LNCaP clone FGC (cell line): ENCODE data around the gene NABP2.

ENCODE experiments used
- DNase-seq: peaks from one replicate; pipeline ENCODE4 v3.0.0-alpha.2; 2011; ENCODE audit warnings: low read depth
- H3K4me3 ChIP-seq: 2 replicates; pipeline ENCODE4 v1.5.1; 2011; ENCODE audit warnings: mild to moderate bottlenecking, low read depth, low read length, control low read depth
- CTCF ChIP-seq: IDR thresholded peaks from 2 replicates; pipeline ENCODE4 v1.5.1; 2012; ENCODE audit warnings: mild to moderate bottlenecking; ENCODE audit not compliant: control insufficient read depth, insufficient read depth; ENCODE audit errors: extremely low read depth

The NABP2 gene

DNA sequence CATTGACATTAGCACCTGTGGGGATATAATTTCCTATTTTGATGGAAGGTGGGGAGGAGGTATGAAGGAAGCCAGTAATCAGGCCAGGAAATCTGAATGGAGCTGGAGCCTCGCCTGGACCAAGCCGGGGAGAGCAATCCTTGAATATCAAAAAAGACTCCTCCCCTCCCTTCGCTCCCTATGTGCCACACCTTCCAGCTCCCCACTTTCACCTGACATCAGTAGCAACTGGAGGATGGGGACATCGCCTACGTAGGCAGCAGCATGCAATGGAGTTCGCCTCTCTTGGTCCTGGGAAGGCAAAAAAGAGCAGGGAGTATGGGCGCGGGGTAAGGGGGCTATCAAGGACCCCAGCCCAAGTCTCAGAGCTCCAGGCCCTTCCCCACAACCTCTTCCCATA, 32.9 kb downstream of the NABP2 start:
- DNase-seq, result no peak
- H3K4me3 ChIP-seq, result peak overlapping the region; percentile 84
- TF ChIP-seq CTCF, result no peak

DNA sequence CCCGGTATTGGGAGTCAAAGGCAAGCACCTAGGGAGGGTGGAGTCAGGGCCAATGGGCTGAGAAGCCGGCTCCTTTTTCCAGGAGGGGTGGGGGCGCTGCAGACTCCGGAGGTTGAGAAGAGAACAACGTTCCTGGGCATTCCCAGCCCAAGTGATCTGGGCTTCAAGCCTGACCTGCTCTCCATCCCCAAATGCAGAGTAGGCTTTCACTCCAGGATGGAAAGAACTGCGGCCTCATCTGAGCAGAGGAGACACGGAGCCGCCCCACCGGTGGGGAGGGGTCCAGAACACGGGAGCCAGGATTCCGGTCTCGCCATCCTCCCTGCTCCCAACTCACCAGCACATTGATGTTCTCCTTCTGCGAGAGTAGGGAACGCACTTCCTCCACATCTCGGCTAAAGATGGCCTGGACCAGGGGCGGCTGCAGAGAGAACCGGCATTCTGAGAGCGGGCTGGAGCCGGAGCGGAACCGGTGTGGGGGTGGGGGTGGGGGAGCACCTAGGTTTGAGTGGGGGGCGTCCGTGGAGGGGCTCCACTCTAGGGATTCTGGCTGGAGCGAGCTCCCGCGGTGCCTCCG, 33.4 kb downstream of the NABP2 start:
- DNase-seq, result no peak
- H3K4me3 ChIP-seq, result peak overlapping the region; percentile 84
- 0 out of 2 replicates have a peak, but pooled peaks have one; percentile 12 for TF ChIP-seq CTCF

GRCh38 chr12:56258068-56258819, 34.1 kb downstream of the NABP2 start, which contains the start of gene ANKRD52:
ANKRD52 (minus strand) TSS chr12:56258384; CDS start chr12:56258269, 115 bp downstream.
- TF ChIP-seq CTCF, result peak; percentile 90
- peak within 1 kb of the TSS; percentile 84 for H3K4me3 ChIP-seq
- DNase-seq, result no peak

GRCh38 chr12:56258820-56259183, 34.7 kb downstream of the NABP2 start:
- no peak for DNase-seq

DNA sequence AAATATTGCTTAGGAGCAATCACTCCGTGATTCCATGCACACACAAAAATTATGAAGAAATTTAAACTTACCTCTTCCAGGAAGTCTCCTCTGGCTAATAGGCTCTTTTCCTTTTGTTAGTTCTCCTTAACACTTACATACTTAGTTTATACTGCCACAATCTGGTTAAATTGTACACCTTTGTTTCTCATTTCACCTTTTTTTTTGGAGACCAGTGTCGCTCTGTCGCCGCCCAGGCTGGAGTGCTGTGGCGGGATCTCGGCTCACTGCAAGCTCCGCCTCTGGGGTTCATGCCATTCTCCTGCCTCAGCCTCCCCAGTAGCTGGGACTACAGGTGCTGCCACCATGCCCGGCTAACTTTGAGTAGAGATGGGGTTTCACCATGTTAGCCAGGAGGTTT, 36.2 kb downstream of the NABP2 start:
- no peak overlapping the region for H3K4me3 ChIP-seq
- DNase-seq, result no peak
- no peak for TF ChIP-seq CTCF

More at GRCh38 chr12:56258820-56259183, 34.7 kb downstream of the NABP2 start:
- no peak for TF ChIP-seq CTCF
- H3K4me3 ChIP-seq, result peak overlapping the region; percentile 84

- H3K4me3 ChIP-seq, result no peak overlapping the region
- TF ChIP-seq CTCF, result no peak
- DNase-seq, result no peak
Measured at GRCh38 chr12:56260921-56261320, 36.8 kb downstream of the NABP2 start.
